Progenitor cell of endocrine pancreas (in vitro differentiated cells): ENCODE measurements around the gene PPFIA1. TPM values are rescaled to one million over a fixed set of nuclear protein-coding genes. Genes with fewer than 3 reads are reported as not detected.

Experiments
- DNase-seq: peaks from one replicate; pipeline ENCODE4 v3.0.0; 2021; ENCODE audit warnings: low spot score; ENCODE audit not compliant: unreplicated experiment
- H3K27ac Mint-ChIP-seq: 2 replicates; pipeline ENCODE4 v1.8.0; 2021; ENCODE audit warnings: mild to moderate bottlenecking, moderate library complexity, mixed read lengths
- H3K27me3 Mint-ChIP-seq: 2 replicates; pipeline ENCODE4 v1.8.0; 2021; ENCODE audit warnings: mixed read lengths
- H3K36me3 Mint-ChIP-seq: 2 replicates; pipeline ENCODE4 v1.8.0; 2022; ENCODE audit warnings: mixed read lengths; ENCODE audit not compliant: insufficient read depth
- H3K4me1 Mint-ChIP-seq: 2 replicates; pipeline ENCODE4 v1.8.0; 2021; ENCODE audit warnings: low read depth, mixed read lengths
- H3K4me3 Mint-ChIP-seq: 2 replicates; pipeline ENCODE4 v1.8.0; 2021; ENCODE audit warnings: low read depth, mild to moderate bottlenecking, moderate library complexity, mixed read lengths
- H3K9me3 Mint-ChIP-seq: 2 replicates; pipeline ENCODE4 v1.8.0; 2021; ENCODE audit warnings: low read depth, mixed read lengths
- CTCF ChIP-seq: fragments of 200-600 bp; sonication (generic); IDR thresholded peaks from one replicate; pipeline ENCODE4 v1.5.0; 2021; ENCODE audit warnings: antibody characterized with exemption, mild to moderate bottlenecking; ENCODE audit not compliant: unreplicated experiment
- total RNA-seq: library from RNA; stranded (reverse); gene quantifications from 2 replicates; pipeline ENCODE4 v1.2.1, GENCODE V29; 2021

PPFIA1 gene
- total RNA-seq, 1 donor from 2014 or later = 70.8 TPM

DNA sequence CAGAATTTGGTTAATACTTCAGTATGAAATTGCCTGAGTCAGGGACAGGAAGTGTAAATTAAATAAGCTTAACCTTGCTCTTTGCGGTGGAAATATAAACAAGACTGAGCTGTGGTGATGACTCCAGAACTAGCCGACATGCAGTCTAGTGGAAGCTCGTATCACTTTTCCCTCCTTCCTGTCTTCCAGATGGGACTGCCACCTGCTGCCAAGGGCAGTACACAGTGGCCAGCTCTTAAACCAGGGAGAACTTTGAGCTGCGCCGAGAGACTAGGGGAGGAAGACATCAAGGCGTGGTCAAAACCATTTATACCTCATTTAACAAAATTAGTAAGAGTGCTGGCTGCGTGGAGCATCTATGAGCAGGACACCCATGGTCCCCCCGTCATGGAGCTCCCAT, 96.6 kb downstream of the PPFIA1 start:
- Mint-ChIP-seq H3K9me3 (peaks cover 8% of the 10 kb centered on the region), H3K4me1 (no peaks in the 10 kb centered on the region), H3K27me3 (no peaks in the 10 kb centered on the region), H3K27ac (no peak overlapping the region), H3K4me3 (no peak overlapping the region), H3K36me3 (peaks cover 35% of the 10 kb centered on the region)
- no peak for TF ChIP-seq CTCF
- no peak for DNase-seq

DNA sequence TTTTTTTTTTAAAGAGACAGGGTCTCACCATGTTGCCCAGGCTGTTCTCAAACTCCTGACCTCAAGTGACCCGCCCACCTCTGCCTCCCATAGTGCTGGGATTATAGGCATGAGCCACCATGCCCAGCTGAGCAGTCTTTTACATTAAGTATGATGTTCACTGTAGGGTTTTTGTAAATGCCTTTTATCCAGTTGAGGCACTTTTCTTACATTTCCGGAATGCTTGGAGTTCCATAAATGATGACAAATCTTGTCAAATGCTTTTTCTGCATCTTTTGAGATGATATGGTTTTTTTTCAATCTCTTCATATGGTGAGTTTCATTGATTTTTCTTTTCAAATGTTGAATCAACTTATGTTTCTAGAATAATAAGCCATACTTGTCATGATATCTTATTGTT, 98.5 kb downstream of the PPFIA1 start:
- Mint-ChIP-seq H3K9me3 (peaks cover 8% of the 10 kb centered on the region), H3K4me1 (no peaks in the 10 kb centered on the region), H3K4me3 (no peak overlapping the region), H3K27me3 (no peaks in the 10 kb centered on the region), H3K36me3 (peaks cover 47% of the 10 kb centered on the region), H3K27ac (no peak overlapping the region)
- TF ChIP-seq CTCF = no peak
- DNase-seq = no peak

DNA sequence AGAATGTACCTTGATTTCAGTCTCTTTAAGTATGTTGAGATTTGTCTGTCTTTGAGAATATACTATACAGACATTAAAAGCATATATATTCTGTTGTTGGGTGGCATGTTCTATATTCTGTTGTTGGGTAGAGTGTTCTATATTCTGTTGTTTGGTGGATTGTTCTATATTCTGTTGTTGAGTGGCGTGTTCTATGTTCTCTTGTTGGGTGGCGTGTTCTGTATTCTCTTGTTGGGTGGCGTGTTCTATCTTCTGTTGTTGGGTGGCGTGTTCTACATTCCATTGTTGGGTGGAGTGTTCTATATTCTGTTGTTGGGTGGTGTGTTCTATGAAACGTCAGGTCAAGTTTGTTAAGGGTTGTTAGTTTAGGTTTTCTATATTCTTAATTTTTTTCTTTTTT, 100.8 kb downstream of the PPFIA1 start:
- TF ChIP-seq CTCF = no peak
- H3K9me3 Mint-ChIP-seq = peaks cover 8% of the 10 kb centered on the region
- H3K4me1 Mint-ChIP-seq = no peaks in the 10 kb centered on the region
- no peak overlapping the region for H3K4me3 Mint-ChIP-seq
- H3K27me3 Mint-ChIP-seq = no peaks in the 10 kb centered on the region
- H3K36me3 Mint-ChIP-seq = peaks cover 42% of the 10 kb centered on the region
- DNase-seq = no peak
- H3K27ac Mint-ChIP-seq = no peak overlapping the region

- Mint-ChIP-seq H3K27ac (peak overlapping the region; percentile 80), H3K4me1 (no peaks in the 10 kb centered on the region), H3K9me3 (peaks cover 8% of the 10 kb centered on the region), H3K27me3 (no peaks in the 10 kb centered on the region), H3K4me3 (no peak overlapping the region), H3K36me3 (peaks cover 44% of the 10 kb centered on the region)
- DNase-seq = no peak
- TF ChIP-seq CTCF = no peak
Measured at GRCh38 chr11:70372076-70372475, 101.6 kb downstream of the PPFIA1 start.

DNA sequence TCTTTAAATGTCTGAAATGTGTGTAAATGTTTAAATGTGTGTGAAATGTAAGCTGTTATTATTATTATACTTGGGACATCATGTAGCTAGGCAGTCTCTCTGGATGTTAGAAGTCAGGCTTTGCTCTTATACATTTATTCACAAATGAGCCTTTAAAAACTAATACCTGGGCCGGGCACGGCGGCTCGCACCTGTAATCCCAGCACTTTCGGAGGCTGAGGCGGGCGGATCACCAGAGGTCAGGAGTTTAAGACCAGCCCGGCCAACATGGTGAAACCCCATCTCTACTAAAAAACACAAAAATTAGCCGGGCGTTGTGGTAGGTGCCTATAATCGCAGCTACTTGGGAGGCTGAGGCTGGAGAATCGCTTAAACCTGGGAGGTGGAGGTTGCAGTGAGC, 106.1 kb downstream of the PPFIA1 start:
- TF ChIP-seq CTCF = no peak
- Mint-ChIP-seq H3K4me3 (no peak overlapping the region), H3K27ac (no peak overlapping the region), H3K9me3 (no peaks in the 10 kb centered on the region), H3K4me1 (no peaks in the 10 kb centered on the region), H3K27me3 (no peaks in the 10 kb centered on the region), H3K36me3 (peaks cover 30% of the 10 kb centered on the region)
- DNase-seq = no peak
